CD14-positive monocyte (primary cell): Measurements from ENCODE around the gene IMPA2. TPM values are rescaled to one million over a fixed set of nuclear protein-coding genes. Genes with fewer than 3 reads are reported as not detected.

Experiments
- DNase-seq, 3 donors: peaks; one replicate each; pipeline ENCODE4 v3.0.0-alpha.2; 2011 to 2022
- H2AFZ ChIP-seq: 2 replicates; pipeline ENCODE4 v1.6.0; 2012; ENCODE audit warnings: mild to moderate bottlenecking, low read depth, low read length, inconsistent platforms; ENCODE audit not compliant: insufficient read depth, poor library complexity, severe bottlenecking
- H3K27ac ChIP-seq, 2 donors: 1 replicate in 1 of 2; 2 replicates in 1 of 2; pipeline ENCODE4 v1.5.1; 2012 to 2013; ENCODE audit warnings: low read length in 2 of 2, control low read depth in 1 of 2, inconsistent platforms in 1 of 2, low read depth in 1 of 2, mild to moderate bottlenecking in 1 of 2
- H3K27me3 ChIP-seq, 2 donors: one replicate each; pipeline versions ENCODE4 v1.6.0 to v1.6.1; 2011 to 2013; ENCODE audit warnings: low read length in 2 of 2; ENCODE audit not compliant: control insufficient read depth in 2 of 2, insufficient read depth in 2 of 2
- H3K36me3 ChIP-seq, 2 donors: replicated peaks in 1 of 2; 1 replicate in 1 of 2; 2 replicates in 1 of 2; pipeline versions ENCODE4 v1.5.1 to v1.6.1; 2012 to 2013; ENCODE audit warnings: low read length in 2 of 2, control low read depth in 1 of 2, inconsistent platforms in 1 of 2, mild to moderate bottlenecking in 1 of 2; ENCODE audit not compliant: insufficient read depth in 2 of 2, control insufficient read depth in 1 of 2
- H3K4me1 ChIP-seq, 2 donors: 1 replicate in 1 of 2; 2 replicates in 1 of 2; pipeline versions ENCODE4 v1.5.1 to v1.6.1; 2012 to 2013; ENCODE audit warnings: low read length in 2 of 2, control low read depth in 1 of 2, inconsistent platforms in 1 of 2, mild to moderate bottlenecking in 1 of 2, moderate library complexity in 1 of 2; ENCODE audit not compliant: insufficient read depth in 2 of 2, control insufficient read depth in 1 of 2
- H3K4me2 ChIP-seq: replicated peaks from 2 replicates; pipeline ENCODE3; 2012; ENCODE audit warnings: low read length, moderate library complexity, mild to moderate bottlenecking; ENCODE audit not compliant: poor library complexity, severe bottlenecking; ENCODE audit errors: extremely low read depth
- H3K4me3 ChIP-seq, 3 experiments: fragments of 200-600 bp in 1 of 3; sonication (generic) in 1 of 3; replicated peaks in 1 of 3; 1 replicate in 2 of 3; 2 replicates in 1 of 3; pipeline ENCODE4 v1.5.1; 2011 to 2013; ENCODE audit warnings: low read length in 3 of 3, mild to moderate bottlenecking in 3 of 3, control low read depth in 2 of 3, low read depth in 2 of 3, inconsistent platforms in 1 of 3, moderate library complexity in 1 of 3
- H3K79me2 ChIP-seq: 2 replicates; pipeline ENCODE4 v1.6.0; 2012; ENCODE audit warnings: mild to moderate bottlenecking, control low read depth, inconsistent platforms, low read length, moderate library complexity; ENCODE audit not compliant: insufficient read depth
- H3K9ac ChIP-seq: 2 replicates; pipeline ENCODE4 v1.6.0; 2017; ENCODE audit warnings: low read length, mild to moderate bottlenecking; ENCODE audit not compliant: insufficient read depth, poor library complexity, severe bottlenecking
- H3K9me3 ChIP-seq, 2 donors: replicated peaks in 1 of 2; 1 replicate in 1 of 2; 2 replicates in 1 of 2; pipeline versions ENCODE4 v1.5.1 to v1.6.1; 2012 to 2013; ENCODE audit warnings: low read length in 2 of 2, control low read depth in 1 of 2; ENCODE audit not compliant: control insufficient read depth in 1 of 2, insufficient read depth in 1 of 2
- H4K20me1 ChIP-seq: 2 replicates; pipeline ENCODE4 v1.6.0; 2012; ENCODE audit warnings: mild to moderate bottlenecking, low read length, control low read depth, moderate library complexity; ENCODE audit not compliant: insufficient read depth
- H3K27ac Mint-ChIP-seq, 7 donors: one replicate each; pipeline ENCODE4 v1.8.0; 2020; ENCODE audit warnings: mild to moderate bottlenecking in 7 of 7, mixed read lengths in 7 of 7, moderate library complexity in 6 of 7, inconsistent platforms in 2 of 7
- H3K27me3 Mint-ChIP-seq, 3 donors: one replicate each; pipeline ENCODE4 v1.8.0; 2021 to 2022; ENCODE audit warnings: low read depth in 3 of 3, mild to moderate bottlenecking in 3 of 3, mixed read lengths in 3 of 3, moderate library complexity in 3 of 3, inconsistent platforms in 1 of 3
- H3K36me3 Mint-ChIP-seq, 2 donors: one replicate each; pipeline ENCODE4 v1.8.0; 2020; ENCODE audit warnings: mixed read lengths in 2 of 2, inconsistent platforms in 1 of 2, mild to moderate bottlenecking in 1 of 2
- H3K4me1 Mint-ChIP-seq: one replicate; pipeline ENCODE4 v1.8.0; 2020; ENCODE audit warnings: mild to moderate bottlenecking, mixed read lengths
- H3K4me3 Mint-ChIP-seq, 2 donors: one replicate each; pipeline ENCODE4 v1.8.0; 2020; ENCODE audit warnings: mild to moderate bottlenecking in 2 of 2, mixed read lengths in 2 of 2, moderate library complexity in 1 of 2
- H3K9me3 Mint-ChIP-seq, 7 donors: one replicate each; pipeline ENCODE4 v1.8.0; 2020 to 2022; ENCODE audit warnings: mixed read lengths in 7 of 7, mild to moderate bottlenecking in 6 of 7, moderate library complexity in 6 of 7, inconsistent platforms in 2 of 7
- CTCF ChIP-seq: fragments of 200-600 bp; IDR thresholded peaks from one replicate; pipeline ENCODE4 v1.8.0; 2022; ENCODE audit warnings: antibody characterized with exemption, mild to moderate bottlenecking
- WGBS: methylation state at CpG from one replicate; pipeline ENCODE4 v1.1.5; 2013; ENCODE audit warnings: missing lambda C conversion rate; ENCODE audit not compliant: insufficient coverage; 5-methylcytosine and 5-hydroxymethylcytosine counted together
- intact Hi-C, 2 donors: fragments of 100-400 bp; cut with micrococcal nuclease; formaldehyde crosslinking; loops; one replicate each; pipeline versions ENCODE4 v1.15.0 to v1.15.1; 2023
- polyA plus RNA-seq, 3 donors: library from polyadenylated mRNA; depleted of rRNA in 1 of 3; unstranded in 2 of 3; stranded (reverse) in 1 of 3; fragments of 300-500 nt in 2 of 3; fragments of >200 nt in 1 of 3; fragmentation: Illumina TruSeq in 2 of 3; gene quantifications; 1 replicate in 2 of 3; 2 replicates in 1 of 3; pipeline ENCODE4 v1.2.3, GENCODE V29; 2012 to 2021

IMPA2 gene
- polyA plus RNA-seq, 3 donors: 97.4 to 186 (median 145) TPM

- Histone ChIP-seq H3K27ac (peak overlapping the region; percentile 49 to 73), H2AFZ (peak overlapping the region; percentile 64), H3K4me3 (peak overlapping the region in 2 of 3 experiments; percentile 6 to 64), H3K36me3 (peaks cover 14 to 17% of the 10 kb centered on the region in 2 donors), H3K4me2 (peak overlapping the region; percentile 57), H3K9ac (peak overlapping the region; percentile 9), H4K20me1 (peaks cover 56% of the 10 kb centered on the region), H3K27me3 (no peaks in the 10 kb centered on the region), H3K9me3 (no peaks in the 10 kb centered on the region), H3K4me1 (peaks cover 31 to 44% of the 10 kb centered on the region in 2 donors), H3K79me2 (peaks cover 90% of the 10 kb centered on the region)
- intact Hi-C loops: loop anchor here in 1 of 2 donors (2.0 kb wide), 1 partner anchor 56 kb away; no protein-coding TSS in a partner anchor
- peaks cover 0 to 2% (median 0%) of the 10 kb centered on the region in 3 donors for H3K27me3 Mint-ChIP-seq
- peaks cover 45% of the 10 kb centered on the region for H3K4me1 Mint-ChIP-seq
- H3K9me3 Mint-ChIP-seq: peaks cover 0 to 2% (median 0%) of the 10 kb centered on the region in 7 donors
- 39% methylated on average over 9 of the region's 11 CpGs for WGBS
- peak overlapping the region; percentile 81 to 92 (median 85) for H3K27ac Mint-ChIP-seq
- H3K36me3 Mint-ChIP-seq: peaks cover 26 to 50% of the 10 kb centered on the region in 2 donors
- peak overlapping the region; percentile 70 to 85 for H3K4me3 Mint-ChIP-seq
- peak in 1 of 3 donors; percentile 17 for DNase-seq
- TF ChIP-seq CTCF: no peak
Measured at GRCh38 chr18:11994703-11995444, 13.6 kb downstream of the IMPA2 start.

DNA sequence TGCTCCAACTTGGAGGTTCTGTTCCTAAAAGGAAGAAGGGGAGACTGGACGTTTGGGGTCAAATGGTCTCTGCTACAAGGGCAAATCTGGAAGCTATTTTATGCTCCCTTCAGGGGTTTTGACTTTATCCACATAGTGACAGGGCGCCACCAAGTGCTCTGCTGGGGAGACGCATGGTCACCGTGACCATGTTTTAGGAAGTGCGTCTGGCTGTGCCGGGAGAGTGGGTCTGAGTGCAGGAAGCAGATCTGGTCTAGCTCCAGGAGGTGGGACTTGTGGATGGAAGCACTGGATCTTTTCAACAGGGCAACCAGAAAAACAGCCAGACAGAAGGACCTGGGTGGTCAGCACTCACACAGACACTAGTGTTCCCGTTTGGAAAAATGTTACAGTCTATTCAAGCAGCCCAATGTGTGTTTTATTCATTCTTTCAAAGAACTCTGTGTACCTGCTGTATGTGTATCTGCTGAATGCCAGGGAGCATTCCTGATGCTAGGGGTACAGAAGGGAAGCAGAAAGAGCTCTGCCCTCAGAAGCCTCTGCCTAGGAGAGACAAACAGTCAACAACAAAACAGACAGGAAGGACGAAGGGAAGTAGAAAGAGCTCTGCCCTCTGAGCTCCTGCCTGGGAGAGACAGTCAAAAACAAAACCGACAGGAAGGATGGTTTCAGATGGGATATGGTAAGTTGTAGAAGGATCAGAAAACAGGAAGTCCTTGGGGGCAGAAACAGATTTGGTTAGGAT is 14.3 kb downstream of the IMPA2 start:
- Histone ChIP-seq H3K36me3 (peaks cover 18 to 24% of the 10 kb centered on the region in 2 donors), H2AFZ (peak overlapping the region; percentile 64), H3K4me1 (peaks cover 31 to 37% of the 10 kb centered on the region in 2 donors), H4K20me1 (peaks cover 53% of the 10 kb centered on the region), H3K9me3 (no peaks in the 10 kb centered on the region), H3K9ac (peak overlapping the region; percentile 9), H3K4me3 (peak overlapping the region in 2 of 3 experiments; percentile 6 to 64), H3K79me2 (peaks cover 83% of the 10 kb centered on the region), H3K27me3 (no peaks in the 10 kb centered on the region), H3K4me2 (peak overlapping the region; percentile 57), H3K27ac (peak overlapping the region; percentile 49 to 73)
- 0% methylated on average over 6 of the region's 9 CpGs for WGBS
- DNase-seq: peak; percentile 72 to 78 (median 78)
- peaks cover 0 to 2% (median 0%) of the 10 kb centered on the region in 7 donors for H3K9me3 Mint-ChIP-seq
- H3K27ac Mint-ChIP-seq: peak overlapping the region; percentile 82 to 92 (median 88)
- peak overlapping the region; percentile 70 to 85 for H3K4me3 Mint-ChIP-seq
- peaks cover 30 to 49% of the 10 kb centered on the region in 2 donors for H3K36me3 Mint-ChIP-seq
- intact Hi-C loops: loop anchor here in 1 of 2 donors (2.0 kb wide), 1 partner anchor 57 kb away; no protein-coding TSS in a partner anchor
- H3K27me3 Mint-ChIP-seq: peaks cover 0 to 2% (median 0%) of the 10 kb centered on the region in 3 donors
- peaks cover 40% of the 10 kb centered on the region for H3K4me1 Mint-ChIP-seq
- peak; percentile 79 for TF ChIP-seq CTCF
